T-cell (primary cell): ENCODE data around the gene ITGAL. TPM values are rescaled to one million over a fixed set of nuclear protein-coding genes. Genes with fewer than 3 reads are reported as not detected.

Experiments used
- ATAC-seq, 4 experiments: fragments of 200-7000 bp in 3 of 4; fragments of 150-1000 bp in 1 of 4; cut with Tn5 transposase; replicated peaks in 1 of 4; 1 replicate in 3 of 4; 2 replicates in 1 of 4; pipeline ENCODE4 v1.10.0; 2021; ENCODE audit warnings: moderate library complexity in 3 of 4, mild to moderate bottlenecking in 2 of 4, moderate number of reproducible peaks in 1 of 4
- CTCF ChIA-PET, 2 donors: fragments of 300-600 bp; sonication (Branson Sonifier 250); formaldehyde crosslinking; loops; one replicate each; lab custom pipeline; 2022; ENCODE audit warnings: antibody characterized with exemption in 2 of 2; lab: Charles Lee
- POLR2A ChIA-PET, 2 donors: fragments of 300-600 bp; sonication (Branson Sonifier 250); formaldehyde crosslinking; loops; one replicate each; lab custom pipeline; 2022; ENCODE audit warnings: antibody characterized with exemption in 2 of 2; lab: Charles Lee
- DNase-seq, 35 experiments: peaks; one replicate each; pipeline versions ENCODE4 v3.0.0 to v3.0.0-alpha.2; 2013 to 2023
- H3K27ac ChIP-seq: one replicate; pipeline ENCODE4 v1.5.1; 2013; ENCODE audit warnings: low read length
- H3K27me3 ChIP-seq, 2 experiments: replicated peaks in 1 of 2; 1 replicate in 1 of 2; 2 replicates in 1 of 2; pipeline versions ENCODE4 v1.6.1 to v1.7.0; 2013; ENCODE audit warnings: low read length in 1 of 2, mixed read lengths in 1 of 2; ENCODE audit not compliant: control insufficient read depth in 2 of 2, insufficient read depth in 2 of 2; ENCODE audit errors: extremely low read depth in 1 of 2
- H3K36me3 ChIP-seq, 2 donors: 1 replicate in 1 of 2; 2 replicates in 1 of 2; pipeline versions ENCODE4 v1.6.1 to v1.7.0; 2013; ENCODE audit warnings: low read length in 1 of 2; ENCODE audit not compliant: control insufficient read depth in 2 of 2, insufficient read depth in 1 of 2; ENCODE audit errors: extremely low read depth in 1 of 2
- H3K4me1 ChIP-seq, 2 experiments: 1 replicate in 1 of 2; 2 replicates in 1 of 2; pipeline versions ENCODE4 v1.6.1 to v1.7.0; 2013; ENCODE audit warnings: low read length in 2 of 2, mixed read lengths in 1 of 2; ENCODE audit not compliant: insufficient read depth in 2 of 2, control insufficient read depth in 1 of 2; ENCODE audit errors: extremely low read depth in 1 of 2
- H3K4me3 ChIP-seq, 2 donors: 1 replicate in 1 of 2; 2 replicates in 1 of 2; pipeline versions ENCODE4 v1.5.1 to v1.7.0; 2013; ENCODE audit warnings: mild to moderate bottlenecking in 2 of 2, low read length in 1 of 2, moderate library complexity in 1 of 2; ENCODE audit not compliant: control insufficient read depth in 1 of 2; ENCODE audit errors: extremely low read depth in 1 of 2
- H3K9me3 ChIP-seq: 2 replicates; pipeline ENCODE4 v1.7.0; 2013
- H3K27ac Mint-ChIP-seq, 2 donors: one replicate each; pipeline ENCODE4 v1.8.0; 2020 to 2021; ENCODE audit warnings: mild to moderate bottlenecking in 2 of 2, mixed read lengths in 2 of 2
- H3K27me3 Mint-ChIP-seq, 2 donors: one replicate each; pipeline ENCODE4 v1.8.0; 2021 to 2022; ENCODE audit warnings: mixed read lengths in 2 of 2
- H3K36me3 Mint-ChIP-seq: one replicate; pipeline ENCODE4 v1.8.0; 2021; ENCODE audit warnings: mixed read lengths
- H3K4me1 Mint-ChIP-seq, 3 donors: one replicate each; pipeline ENCODE4 v1.8.0; 2020 to 2022; ENCODE audit warnings: mixed read lengths in 3 of 3, mild to moderate bottlenecking in 1 of 3
- H3K4me3 Mint-ChIP-seq, 3 donors: one replicate each; pipeline ENCODE4 v1.8.0; 2020 to 2022; ENCODE audit warnings: mild to moderate bottlenecking in 3 of 3, mixed read lengths in 3 of 3, moderate library complexity in 3 of 3
- H3K9me3 Mint-ChIP-seq, 3 donors: one replicate each; pipeline ENCODE4 v1.8.0; 2020 to 2022; ENCODE audit warnings: mixed read lengths in 3 of 3
- WGBS: methylation state at CpG from one replicate; pipeline ENCODE4 v1.1.5; 2013; ENCODE audit warnings: missing lambda C conversion rate; ENCODE audit not compliant: insufficient coverage; 5-methylcytosine and 5-hydroxymethylcytosine counted together
- total RNA-seq, 35 experiments: library from RNA in 6 of 35; stranded (reverse) in 6 of 35; fragments of 120-200 nt in 1 of 35; gene quantifications; one replicate each; pipeline versions ENCODE4 v1.2.1 to v1.2.4 and lab custom pipeline; 2013 to 2026

The ITGAL gene
- total RNA-seq, 5 donors from 2014 or later (not counting 1 experiment from before 2014, with no cell fraction given), result 322 to 640 (median 518) TPM

DNA sequence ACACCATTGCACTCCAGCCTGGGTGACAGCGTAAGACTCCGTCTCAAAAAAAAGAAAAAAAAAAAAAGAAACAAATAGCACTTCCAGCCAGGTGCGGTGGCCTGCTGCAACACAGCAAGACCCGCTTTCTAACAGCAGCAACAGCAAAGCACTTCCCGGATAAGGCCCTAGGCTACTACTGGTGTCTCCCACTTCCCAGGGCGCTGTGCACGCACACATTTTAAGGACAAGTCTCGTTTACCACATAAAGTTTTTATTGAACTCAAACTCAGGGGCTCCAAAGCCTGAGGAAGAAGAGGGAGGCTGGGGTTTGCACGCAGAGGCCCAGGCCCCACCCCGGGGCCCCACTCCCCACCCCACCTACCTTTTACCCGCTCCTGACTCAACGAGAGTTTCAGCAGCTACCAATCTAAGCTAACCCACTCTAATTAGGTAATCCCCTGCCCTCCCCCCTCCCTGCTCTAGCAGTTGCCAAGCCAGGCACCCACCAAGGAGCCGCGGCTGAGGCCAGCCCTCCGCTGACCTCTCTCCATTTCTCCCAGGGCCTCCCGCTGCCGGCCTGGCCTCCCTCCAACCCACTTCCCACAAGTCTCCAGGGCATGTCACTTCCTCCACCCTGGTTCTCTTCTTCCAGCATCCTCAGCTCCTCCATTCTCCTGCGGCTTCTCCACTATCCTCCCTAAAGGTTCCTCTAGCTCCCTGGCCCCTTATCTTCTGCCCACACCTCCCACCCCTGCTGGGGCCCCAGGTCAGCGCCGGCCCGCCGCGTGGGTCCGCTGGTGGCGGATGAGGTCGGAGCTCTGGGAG is 51.4 kb downstream of the ITGAL start:
- 87% methylated on average over 10 of the region's 26 CpGs for WGBS
- H3K9me3 ChIP-seq, result no peaks in the 10 kb centered on the region
- peaks cover 2 to 25% of the 10 kb centered on the region in 2 experiments for H3K4me1 ChIP-seq
- no peaks in the 10 kb centered on the region for H3K9me3 Mint-ChIP-seq
- H3K27me3 Mint-ChIP-seq, result no peaks in the 10 kb centered on the region
- no peak overlapping the region for H3K4me3 Mint-ChIP-seq
- DNase-seq (no peak), ATAC-seq (no peak)
- no peak overlapping the region for H3K27ac ChIP-seq
- CTCF ChIA-PET, result interaction anchor here in 1 of 2 donors (0.6 to 1.3 kb wide), 2 partner anchors 91 to 115 kb away, joined by 3 to 6 read pairs; no protein-coding TSS in a partner anchor
- H3K36me3 ChIP-seq, result peaks cover 0 to 29% of the 10 kb centered on the region in 2 donors
- no peak overlapping the region for H3K4me3 ChIP-seq
- peak overlapping the region in 1 of 2 donors; percentile 55 for H3K27ac Mint-ChIP-seq
- H3K27me3 ChIP-seq, result no peaks in the 10 kb centered on the region
- peaks cover 21% of the 10 kb centered on the region for H3K36me3 Mint-ChIP-seq
- peaks cover 19 to 22% (median 20%) of the 10 kb centered on the region in 3 donors for H3K4me1 Mint-ChIP-seq
- POLR2A ChIA-PET, result no interaction called here

GRCh38 chr16:30524575-30525568 is 52.3 kb downstream of the ITGAL start:
- DNase-seq, result no peak
- H3K9me3 Mint-ChIP-seq, result no peaks in the 10 kb centered on the region

GRCh38 chr16:30525844-30526136 is 53.2 kb downstream of the ITGAL start:
- H3K4me3 ChIP-seq, result peak overlapping the region in 1 of 2 donors; percentile 46
- peaks cover 0 to 14% of the 10 kb centered on the region in 2 donors for H3K36me3 ChIP-seq
- H3K27ac ChIP-seq, result peak overlapping the region; percentile 5
- H3K36me3 Mint-ChIP-seq, result peaks cover 6% of the 10 kb centered on the region
- H3K27ac Mint-ChIP-seq, result peak overlapping the region; percentile 55 to 90
- no peaks in the 10 kb centered on the region for H3K9me3 Mint-ChIP-seq
- peaks cover 13 to 30% (median 30%) of the 10 kb centered on the region in 3 donors for H3K4me1 Mint-ChIP-seq
- DNase-seq (no peak), ATAC-seq (no peak)
- no peaks in the 10 kb centered on the region for H3K27me3 Mint-ChIP-seq
- no peaks in the 10 kb centered on the region for H3K9me3 ChIP-seq
- 76% methylated on average over 3 of the region's 4 CpGs for WGBS
- peaks cover 2 to 31% of the 10 kb centered on the region in 2 experiments for H3K4me1 ChIP-seq
- ChIA-PET POLR2A (no interaction called here), CTCF (no interaction called here)
- H3K4me3 Mint-ChIP-seq, result peak overlapping the region; percentile 69 to 87 (median 83)
- H3K27me3 ChIP-seq, result no peaks in the 10 kb centered on the region

More at GRCh38 chr16:30524575-30525568, 52.3 kb downstream of the ITGAL start:
- ATAC-seq, result no peak
- Mint-ChIP-seq H3K27me3 (no peaks in the 10 kb centered on the region), H3K27ac (peak overlapping the region in 1 of 2 donors; percentile 55), H3K36me3 (peaks cover 13% of the 10 kb centered on the region), H3K4me3 (peak overlapping the region; percentile 32 to 53 (median 39)), H3K4me1 (peaks cover 13 to 24% (median 24%) of the 10 kb centered on the region in 3 donors)
- no peaks in the 10 kb centered on the region for H3K9me3 ChIP-seq
- WGBS, result 97% methylated on average over 59 of the region's 60 CpGs
- ChIA-PET CTCF (interaction anchor here in 1 of 2 donors (0.6 to 1.3 kb wide), 2 partner anchors 92 to 116 kb away, joined by 3 to 6 read pairs; no protein-coding TSS in a partner anchor), POLR2A (interaction anchor here in 1 of 2 donors (0.7 kb wide), 1 partner anchor 27 kb away, joined by 3 read pairs; no protein-coding TSS in a partner anchor)
- no peak overlapping the region for H3K4me3 ChIP-seq
- H3K36me3 ChIP-seq, result peaks cover 0 to 20% of the 10 kb centered on the region in 2 donors
- no peaks in the 10 kb centered on the region for H3K27me3 ChIP-seq
- peaks cover 2 to 22% of the 10 kb centered on the region in 2 experiments for H3K4me1 ChIP-seq
- no peak overlapping the region for H3K27ac ChIP-seq

DNA sequence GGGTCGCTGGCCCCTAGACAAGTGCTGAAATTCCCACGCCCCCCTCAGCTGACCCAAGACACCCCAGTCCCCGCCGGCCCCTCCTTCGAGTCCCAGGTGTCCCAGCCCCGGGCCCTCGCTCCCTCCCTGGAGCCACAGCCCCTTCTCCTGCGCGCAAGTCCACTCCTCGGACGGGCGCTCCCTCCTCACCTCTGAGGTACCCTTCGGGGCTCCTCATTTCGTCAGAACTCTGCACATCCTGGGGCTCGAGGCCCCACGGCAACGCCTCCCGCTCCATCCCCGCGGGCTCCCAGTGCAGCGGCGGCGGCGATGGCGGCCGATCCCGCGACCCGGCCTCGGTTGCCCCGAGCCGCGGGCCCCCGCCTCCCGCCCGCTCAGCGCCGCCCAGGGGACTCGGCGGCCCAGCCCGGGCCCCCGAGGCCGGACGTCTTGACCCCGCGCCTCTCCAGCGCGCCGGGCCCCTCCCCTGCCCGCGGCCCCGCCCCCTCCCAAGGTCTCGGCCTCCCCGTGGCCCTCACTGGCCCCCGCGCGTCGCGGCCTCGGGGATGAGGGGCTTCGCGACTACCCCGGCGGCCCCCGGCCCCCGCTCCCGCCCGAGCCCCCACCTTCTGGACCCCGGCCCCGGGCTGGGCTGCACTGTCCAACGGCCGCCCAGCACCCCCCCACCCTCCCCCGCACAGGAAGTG is 53.7 kb downstream of the ITGAL start, which contains the start of gene ZNF768:
Gene ZNF768 (minus strand): TSS at position 430 of the 686 bp plus-strand sequence. CDS start 153 bp downstream, at position 277.
- H3K27me3 Mint-ChIP-seq, result no peaks in the 10 kb centered on the region
- Histone ChIP-seq H3K4me3 (peak within 1 kb of the TSS; percentile 80 to 86), H3K4me1 (peaks cover 2 to 32% of the 10 kb centered on the region in 2 experiments), H3K27me3 (no peaks in the 10 kb centered on the region), H3K27ac (peak within 1 kb of the TSS; percentile 54), H3K9me3 (no peaks in the 10 kb centered on the region), H3K36me3 (peaks cover 0 to 19% of the 10 kb centered on the region in 2 donors)
- 3% methylated on average over 63 of the region's 73 CpGs for WGBS
- ATAC-seq (peak; percentile 12 to 31 (median 22)), DNase-seq (peak in 9 of 35 experiments; percentile 8 to 33 (median 21))
- peaks cover 6% of the 10 kb centered on the region for H3K36me3 Mint-ChIP-seq
- peak within 1 kb of the TSS; percentile 91 to 92 for H3K27ac Mint-ChIP-seq
- ChIA-PET CTCF (no interaction called here), POLR2A (no interaction called here)
- peak within 1 kb of the TSS; percentile 83 to 91 (median 87) for H3K4me3 Mint-ChIP-seq
- peaks cover 13 to 31% (median 30%) of the 10 kb centered on the region in 3 donors for H3K4me1 Mint-ChIP-seq
- H3K9me3 Mint-ChIP-seq, result no peaks in the 10 kb centered on the region

DNA sequence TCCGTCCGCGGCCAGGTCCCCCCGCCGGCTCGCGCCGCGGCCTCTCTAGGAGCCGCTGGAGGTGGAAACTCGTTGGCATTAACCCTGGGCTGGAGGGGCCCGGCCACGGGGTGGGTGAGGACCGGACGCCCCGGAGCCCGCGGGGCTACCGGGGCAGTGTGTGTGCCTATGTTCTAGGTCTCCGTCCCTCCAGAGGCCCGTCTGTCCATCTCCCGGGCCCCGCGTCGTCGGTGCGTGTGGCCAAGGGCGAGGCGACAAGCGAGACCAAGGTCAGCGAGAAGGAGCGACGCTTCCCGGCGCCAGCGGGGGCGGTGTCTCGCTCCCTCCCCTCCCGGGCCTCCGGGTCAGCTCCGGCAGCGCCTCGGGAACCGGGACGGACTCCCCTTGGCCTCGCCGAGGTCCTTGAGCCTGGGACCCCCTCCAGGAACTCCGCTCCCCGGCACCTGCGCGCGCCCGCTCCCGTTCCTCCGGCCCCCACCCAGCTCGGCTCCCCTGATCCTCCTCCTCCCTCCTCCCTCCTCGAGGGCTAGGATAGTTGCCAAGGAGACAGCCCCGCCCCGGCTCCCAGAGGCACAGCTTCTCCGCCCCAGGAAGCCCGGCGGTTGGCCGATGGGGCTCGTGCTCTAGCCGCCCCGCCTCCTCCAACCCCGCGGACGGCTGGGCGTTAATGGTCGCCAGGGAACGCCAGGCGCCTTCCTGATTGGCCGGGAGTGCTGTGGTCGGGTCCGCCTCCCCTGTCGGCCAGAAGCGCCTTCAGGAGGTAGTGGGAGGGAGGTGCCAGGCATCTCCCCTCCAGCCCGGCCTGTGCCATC is 54.5 kb downstream of the ITGAL start:
- H3K4me3 ChIP-seq, result peak overlapping the region; percentile 80 to 86
- DNase-seq (peak; percentile 53 to 90 (median 71)), ATAC-seq (peak; percentile 74 to 79 (median 79))
- no peaks in the 10 kb centered on the region for H3K27me3 Mint-ChIP-seq
- no peaks in the 10 kb centered on the region for H3K9me3 ChIP-seq
- H3K4me1 ChIP-seq, result peaks cover 2 to 32% of the 10 kb centered on the region in 2 experiments
- H3K27me3 ChIP-seq, result no peaks in the 10 kb centered on the region
- peaks cover 13 to 33% (median 29%) of the 10 kb centered on the region in 3 donors for H3K4me1 Mint-ChIP-seq
- CTCF ChIA-PET, result no interaction called here
- H3K36me3 Mint-ChIP-seq, result peaks cover 4% of the 10 kb centered on the region
- H3K27ac Mint-ChIP-seq, result peak overlapping the region; percentile 91 to 92
- WGBS, result under 1% methylated on average over 64 of the region's 79 CpGs
- POLR2A ChIA-PET, result interaction anchor here in 1 of 2 donors (1.0 kb wide), 1 partner anchor 52 kb away, joined by 5 read pairs; no protein-coding TSS in a partner anchor
- peak overlapping the region; percentile 54 for H3K27ac ChIP-seq
- H3K4me3 Mint-ChIP-seq, result peak overlapping the region; percentile 79 to 91 (median 82)
- H3K36me3 ChIP-seq, result peaks cover 0 to 13% of the 10 kb centered on the region in 2 donors
- no peaks in the 10 kb centered on the region for H3K9me3 Mint-ChIP-seq
